CD4-positive, alpha-beta T cell treated with Interleukin-17A for 4 hours (primary cell): ENCODE data around the gene IGSF9.

Experiments
- DNase-seq: peaks from one replicate; pipeline ENCODE4 v3.0.0-alpha.2; 2020; ENCODE audit warnings: mixed read lengths

The IGSF9 gene

GRCh38 chr1:159931795-159932173 is 13.6 kb downstream of the IGSF9 start:
- no peak for DNase-seq

- no peak for DNase-seq
Measured at GRCh38 chr1:159931101-159931794, 14.2 kb downstream of the IGSF9 start.

GRCh38 chr1:159930634-159931033 is 14.8 kb downstream of the IGSF9 start:
- no peak for DNase-seq

GRCh38 chr1:159930216-159930615 is 15.2 kb downstream of the IGSF9 start:
- DNase-seq: no peak

GRCh38 chr1:159929155-159930051 is 16.0 kb downstream of the IGSF9 start:
- DNase-seq: no peak

GRCh38 chr1:159928491-159929050 is 16.8 kb downstream of the IGSF9 start:
- no peak for DNase-seq

- DNase-seq: no peak
Measured at GRCh38 chr1:159927849-159928431, 17.5 kb downstream of the IGSF9 start.

GRCh38 chr1:159927211-159927848 is 18.1 kb downstream of the IGSF9 start:
- no peak for DNase-seq

GRCh38 chr1:159925719-159926078 is 19.7 kb downstream of the IGSF9 start:
- no peak for DNase-seq

GRCh38 chr1:159924791-159925718 is 20.4 kb downstream of the IGSF9 start, which contains the start of gene TAGLN2:
Gene TAGLN2, minus strand, starts transcription at chr1:159925507. Its CDS starts 4,998 bp downstream, at chr1:159920509.
- DNase-seq: peak; percentile 95

GRCh38 chr1:159924025-159924790 is 21.2 kb downstream of the IGSF9 start:
- peak; percentile 67 for DNase-seq

- peak; percentile 86 for DNase-seq
Measured at GRCh38 chr1:159923203-159924024, 22.0 kb downstream of the IGSF9 start.

- DNase-seq: no peak
Measured at GRCh38 chr1:159922511-159923202, 22.8 kb downstream of the IGSF9 start.

- DNase-seq: peak; percentile 24
Measured at GRCh38 chr1:159921700-159922504, 23.5 kb downstream of the IGSF9 start.

GRCh38 chr1:159921251-159921650 is 24.2 kb downstream of the IGSF9 start:
- DNase-seq: peak; percentile 21

- no peak for DNase-seq
Measured at GRCh38 chr1:159920651-159921050, 24.8 kb downstream of the IGSF9 start.

GRCh38 chr1:159920202-159920601 is 25.2 kb downstream of the IGSF9 start:
- DNase-seq: no peak

- no peak for DNase-seq
Measured at GRCh38 chr1:159919236-159919865, 26.1 kb downstream of the IGSF9 start.
